ENCODE measurements around the gene C1orf116.

- TF ChIP-seq, protein P1, sequence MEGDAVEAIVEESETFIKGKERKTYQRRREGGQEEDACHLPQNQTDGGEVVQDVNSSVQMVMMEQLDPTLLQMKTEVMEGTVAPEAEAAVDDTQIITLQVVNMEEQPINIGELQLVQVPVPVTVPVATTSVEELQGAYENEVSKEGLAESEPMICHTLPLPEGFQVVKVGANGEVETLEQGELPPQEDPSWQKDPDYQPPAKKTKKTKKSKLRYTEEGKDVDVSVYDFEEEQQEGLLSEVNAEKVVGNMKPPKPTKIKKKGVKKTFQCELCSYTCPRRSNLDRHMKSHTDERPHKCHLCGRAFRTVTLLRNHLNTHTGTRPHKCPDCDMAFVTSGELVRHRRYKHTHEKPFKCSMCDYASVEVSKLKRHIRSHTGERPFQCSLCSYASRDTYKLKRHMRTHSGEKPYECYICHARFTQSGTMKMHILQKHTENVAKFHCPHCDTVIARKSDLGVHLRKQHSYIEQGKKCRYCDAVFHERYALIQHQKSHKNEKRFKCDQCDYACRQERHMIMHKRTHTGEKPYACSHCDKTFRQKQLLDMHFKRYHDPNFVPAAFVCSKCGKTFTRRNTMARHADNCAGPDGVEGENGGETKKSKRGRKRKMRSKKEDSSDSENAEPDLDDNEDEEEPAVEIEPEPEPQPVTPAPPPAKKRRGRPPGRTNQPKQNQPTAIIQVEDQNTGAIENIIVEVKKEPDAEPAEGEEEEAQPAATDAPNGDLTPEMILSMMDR (IDR thresholded peaks at IDR 0.05), result no peak
- TF ChIP-seq, protein P2, sequence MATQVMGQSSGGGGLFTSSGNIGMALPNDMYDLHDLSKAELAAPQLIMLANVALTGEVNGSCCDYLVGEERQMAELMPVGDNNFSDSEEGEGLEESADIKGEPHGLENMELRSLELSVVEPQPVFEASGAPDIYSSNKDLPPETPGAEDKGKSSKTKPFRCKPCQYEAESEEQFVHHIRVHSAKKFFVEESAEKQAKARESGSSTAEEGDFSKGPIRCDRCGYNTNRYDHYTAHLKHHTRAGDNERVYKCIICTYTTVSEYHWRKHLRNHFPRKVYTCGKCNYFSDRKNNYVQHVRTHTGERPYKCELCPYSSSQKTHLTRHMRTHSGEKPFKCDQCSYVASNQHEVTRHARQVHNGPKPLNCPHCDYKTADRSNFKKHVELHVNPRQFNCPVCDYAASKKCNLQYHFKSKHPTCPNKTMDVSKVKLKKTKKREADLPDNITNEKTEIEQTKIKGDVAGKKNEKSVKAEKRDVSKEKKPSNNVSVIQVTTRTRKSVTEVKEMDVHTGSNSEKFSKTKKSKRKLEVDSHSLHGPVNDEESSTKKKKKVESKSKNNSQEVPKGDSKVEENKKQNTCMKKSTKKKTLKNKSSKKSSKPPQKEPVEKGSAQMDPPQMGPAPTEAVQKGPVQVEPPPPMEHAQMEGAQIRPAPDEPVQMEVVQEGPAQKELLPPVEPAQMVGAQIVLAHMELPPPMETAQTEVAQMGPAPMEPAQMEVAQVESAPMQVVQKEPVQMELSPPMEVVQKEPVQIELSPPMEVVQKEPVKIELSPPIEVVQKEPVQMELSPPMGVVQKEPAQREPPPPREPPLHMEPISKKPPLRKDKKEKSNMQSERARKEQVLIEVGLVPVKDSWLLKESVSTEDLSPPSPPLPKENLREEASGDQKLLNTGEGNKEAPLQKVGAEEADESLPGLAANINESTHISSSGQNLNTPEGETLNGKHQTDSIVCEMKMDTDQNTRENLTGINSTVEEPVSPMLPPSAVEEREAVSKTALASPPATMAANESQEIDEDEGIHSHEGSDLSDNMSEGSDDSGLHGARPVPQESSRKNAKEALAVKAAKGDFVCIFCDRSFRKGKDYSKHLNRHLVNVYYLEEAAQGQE (IDR thresholded peaks at IDR 0.05), result no peak
- no peak for TF ChIP-seq EP300 (IDR thresholded peaks at IDR 0.05)
- TF ChIP-seq MAX (IDR thresholded peaks at IDR 0.05), result no peak
- no peak for TF ChIP-seq CEBPB (IDR thresholded peaks at IDR 0.05)
- no peak for TF ChIP-seq CBX2 (IDR thresholded peaks at IDR 0.05; ENCODE audit: borderline replicate concordance, low read depth)
- TF ChIP-seq RCOR1 (IDR thresholded peaks at IDR 0.05; ENCODE audit: low read depth, low read length), result no peak
- TF ChIP-seq CHD2 (IDR thresholded peaks at IDR 0.05; ENCODE audit: low read length, partially characterized antibody), result no peak
- no peak for TF ChIP-seq POLR2A (IDR thresholded peaks at IDR 0.05; ENCODE audit: low read length)
- TF ChIP-seq ATOH8 (CRISPR knock-in tag; IDR thresholded peaks at IDR 0.05; ENCODE audit: low read depth), result no peak
- no peak for TF ChIP-seq HDAC2 (IDR thresholded peaks at IDR 0.05)
Observed at GRCh38 chr1:206975306-206975705, 57.2 kb downstream of the C1orf116 start.

Data from A549 (cell line).